Thyroid gland (tissue), 4 donors: Measurements from ENCODE around the gene PIP4K2A.

ENCODE experiments used
- POLR2A ChIP-seq, 2 donors: fragments of 450-650 bp; IDR thresholded peaks; one replicate each; pipeline ENCODE4 v1.6.1; 2017; ENCODE audit warnings: antibody characterized with exemption in 2 of 2, mild to moderate bottlenecking in 2 of 2, moderate library complexity in 1 of 2
- TF ChIP-seq, protein P1 (sequence below), 6 experiments: fragments of 200-600 bp in 3 of 6; fragments of 450-650 bp in 3 of 6; sonication (generic) in 3 of 6; IDR thresholded peaks; one replicate each; pipeline ENCODE4 v1.5.1; 2016 to 2019; ENCODE audit warnings: antibody characterized with exemption in 6 of 6, mild to moderate bottlenecking in 2 of 6, inconsistent platforms in 1 of 6, moderate library complexity in 1 of 6

- TF ChIP-seq, protein P1, sequence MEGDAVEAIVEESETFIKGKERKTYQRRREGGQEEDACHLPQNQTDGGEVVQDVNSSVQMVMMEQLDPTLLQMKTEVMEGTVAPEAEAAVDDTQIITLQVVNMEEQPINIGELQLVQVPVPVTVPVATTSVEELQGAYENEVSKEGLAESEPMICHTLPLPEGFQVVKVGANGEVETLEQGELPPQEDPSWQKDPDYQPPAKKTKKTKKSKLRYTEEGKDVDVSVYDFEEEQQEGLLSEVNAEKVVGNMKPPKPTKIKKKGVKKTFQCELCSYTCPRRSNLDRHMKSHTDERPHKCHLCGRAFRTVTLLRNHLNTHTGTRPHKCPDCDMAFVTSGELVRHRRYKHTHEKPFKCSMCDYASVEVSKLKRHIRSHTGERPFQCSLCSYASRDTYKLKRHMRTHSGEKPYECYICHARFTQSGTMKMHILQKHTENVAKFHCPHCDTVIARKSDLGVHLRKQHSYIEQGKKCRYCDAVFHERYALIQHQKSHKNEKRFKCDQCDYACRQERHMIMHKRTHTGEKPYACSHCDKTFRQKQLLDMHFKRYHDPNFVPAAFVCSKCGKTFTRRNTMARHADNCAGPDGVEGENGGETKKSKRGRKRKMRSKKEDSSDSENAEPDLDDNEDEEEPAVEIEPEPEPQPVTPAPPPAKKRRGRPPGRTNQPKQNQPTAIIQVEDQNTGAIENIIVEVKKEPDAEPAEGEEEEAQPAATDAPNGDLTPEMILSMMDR (IDR thresholded peaks at IDR 0.05), result no peak
- TF ChIP-seq POLR2A (IDR thresholded peaks at IDR 0.05), result no peak
Observed at GRCh38 chr10:22609251-22609650, 105.1 kb downstream of the PIP4K2A start.
